ENCODE results near the gene NLE1.
"Not testable (repeated sequence)": the region's sequence is repeated elsewhere in the genome, so short reads cannot be mapped to it uniquely, and the experiment has no call there.

Gene NLE1

DNA sequence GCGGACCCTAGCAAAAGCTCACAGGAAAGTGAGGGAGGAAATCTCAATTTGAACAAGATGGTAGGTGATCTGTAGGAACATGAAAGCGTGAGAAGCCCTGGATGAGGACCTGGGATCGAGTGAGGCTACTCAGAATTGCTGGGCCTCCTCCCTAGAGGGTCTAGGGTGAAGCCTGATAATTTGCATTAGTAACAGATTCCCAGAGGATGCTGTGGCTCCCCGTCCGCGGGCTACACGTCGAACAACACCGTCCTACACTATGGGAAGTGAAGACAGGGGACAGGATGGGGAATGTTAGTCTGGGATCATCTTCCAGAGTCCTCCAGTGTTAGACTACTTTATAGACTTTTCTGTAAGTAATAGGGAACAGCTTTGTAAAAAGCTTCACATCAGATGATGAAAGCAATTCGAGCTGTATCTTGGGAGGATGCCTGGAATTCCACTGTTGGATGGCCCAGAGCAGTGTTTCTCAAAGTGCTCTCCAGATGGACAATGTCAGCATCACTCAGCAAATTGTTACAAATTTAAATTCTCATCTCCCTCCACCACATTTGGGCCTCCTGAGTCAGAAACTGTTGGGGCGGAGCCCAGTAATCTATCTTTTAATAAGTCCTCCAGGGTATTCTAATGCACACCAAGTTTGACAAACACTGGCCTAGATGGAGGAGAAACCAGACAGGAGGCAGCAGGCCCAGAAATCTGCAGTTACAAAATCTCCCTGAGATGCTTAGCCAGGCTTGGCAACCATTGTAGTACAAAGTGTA, 14.2 kb downstream of the NLE1 start:
- no peak for DNase-seq

DNA sequence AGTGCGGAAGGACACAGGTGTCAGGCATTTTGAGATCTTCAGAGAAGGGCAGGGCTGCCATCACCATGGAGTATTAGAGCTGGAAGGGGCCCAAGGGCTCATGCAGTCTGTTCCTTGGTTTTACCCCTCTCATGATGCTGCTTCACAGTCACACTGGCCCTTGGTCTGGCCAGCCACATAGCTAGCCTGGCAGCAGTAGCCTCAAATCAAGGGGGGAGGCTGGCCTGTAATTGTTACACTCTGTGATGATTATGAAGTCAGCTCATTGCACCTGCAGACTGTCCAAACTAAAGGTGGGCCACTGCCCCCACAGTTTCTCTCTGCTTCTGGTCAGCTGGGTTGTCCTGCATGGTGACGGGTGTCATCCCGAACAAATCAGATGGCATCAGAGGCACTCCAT, 20.8 kb downstream of the NLE1 start, which contains the start of gene FNDC8:
Gene FNDC8 (plus strand): TSS at position 301 of the 400 bp plus-strand sequence. CDS start 79 bp downstream, at position 380.
- DNase-seq, result no peak

DNA sequence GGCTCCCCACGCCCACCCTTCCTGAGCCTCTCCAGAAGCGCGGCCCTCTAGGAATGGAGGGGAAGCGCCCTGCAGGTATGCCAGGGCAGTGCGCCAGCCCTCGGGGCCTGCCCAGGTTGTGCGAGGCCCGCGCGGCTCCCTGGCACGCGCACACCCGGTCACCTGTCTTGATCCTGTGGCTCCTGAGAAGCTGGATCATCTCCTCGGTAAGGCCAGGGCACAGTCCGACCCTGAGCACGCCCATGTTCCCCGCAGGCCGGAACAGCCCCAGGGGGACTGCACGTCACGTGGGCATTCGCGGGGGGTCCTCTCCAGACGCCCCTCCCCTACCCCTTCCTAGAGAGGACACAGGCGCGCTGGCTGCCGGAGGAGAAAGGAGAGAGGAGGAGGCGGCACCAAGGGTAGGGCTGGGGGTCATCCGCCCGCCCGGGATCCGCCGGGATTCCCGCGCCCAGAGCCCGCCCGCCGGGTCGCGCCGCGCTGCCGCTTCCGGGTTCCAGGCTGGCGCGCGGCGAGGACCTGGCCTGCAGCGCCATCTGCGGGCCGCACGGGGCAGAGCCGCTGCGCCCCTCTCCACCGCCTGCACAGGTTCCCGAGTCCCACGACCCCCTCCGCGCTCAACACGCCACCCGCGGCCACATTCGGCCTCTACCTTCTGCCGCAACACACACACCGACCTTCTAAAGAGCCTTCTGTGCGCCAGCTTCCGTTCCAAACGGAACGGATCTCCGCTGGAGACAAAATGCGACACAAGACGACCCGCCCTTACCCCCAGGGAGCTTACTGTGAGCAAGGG, 22.5 kb downstream of the NLE1 start, which contains the start of gene RAD51D:
Gene RAD51D (minus strand): TSS at position 491 of the 796 bp plus-strand sequence. CDS start 247 bp downstream, at position 244.
- peak; percentile 92 for DNase-seq

DNA sequence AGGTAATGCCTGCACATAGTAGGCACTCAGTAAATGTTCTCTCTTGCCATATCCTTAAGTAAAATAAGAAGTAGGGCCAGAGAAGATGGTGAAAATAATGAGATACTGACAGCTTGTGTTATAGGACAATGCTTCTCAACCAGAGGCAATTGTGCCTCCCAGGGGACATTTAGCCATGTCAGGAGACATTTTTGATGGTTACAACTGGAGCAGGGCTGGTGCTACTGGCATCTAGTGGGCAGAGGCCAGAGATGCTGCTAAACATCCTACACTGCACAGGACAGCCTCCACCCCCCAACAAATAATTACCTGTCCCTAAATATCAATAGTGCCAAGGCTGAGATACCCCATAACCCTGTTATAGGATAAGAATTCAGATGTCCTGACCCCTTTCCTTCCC, 24.1 kb downstream of the NLE1 start:
- no peak for DNase-seq

DNA sequence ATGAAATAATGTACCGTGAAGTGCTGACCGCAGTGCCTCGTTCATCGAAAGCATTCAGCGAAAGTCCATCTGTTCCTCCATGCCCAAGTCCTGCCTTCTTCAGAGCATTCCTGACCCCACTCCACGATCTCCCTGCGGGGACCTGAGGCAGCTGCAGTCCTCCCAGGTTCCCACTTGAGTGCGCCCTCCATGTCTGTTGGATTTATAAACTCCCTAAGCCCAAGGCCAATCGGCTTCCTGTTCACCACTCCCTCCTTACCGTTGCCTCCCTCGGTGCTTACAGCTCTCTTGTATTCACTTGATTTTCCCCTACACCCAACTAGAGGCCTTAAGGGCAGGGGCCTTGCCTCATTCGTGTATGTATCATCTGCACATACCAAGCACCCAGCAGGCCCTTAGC, 25.3 kb downstream of the NLE1 start:
- DNase-seq, result no peak

DNA sequence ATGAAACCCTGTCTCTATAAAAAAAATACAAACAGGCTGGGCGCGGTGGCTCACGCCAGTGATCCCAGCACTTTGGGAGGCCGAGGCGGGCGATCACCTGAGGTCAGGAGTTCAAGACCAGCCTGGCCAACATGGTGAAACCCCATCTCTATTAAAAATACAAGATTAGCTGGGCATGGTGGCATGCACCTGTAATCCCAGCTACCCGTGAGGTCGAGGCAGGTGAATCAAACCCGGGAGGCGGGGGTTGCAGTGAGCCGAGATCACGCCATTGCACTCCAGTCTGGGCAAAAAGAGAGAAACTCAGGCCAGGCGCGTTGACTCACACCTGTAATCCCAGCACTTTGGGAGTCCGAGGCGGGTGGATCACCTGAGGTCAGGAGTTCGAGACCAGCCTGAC, 31.3 kb downstream of the NLE1 start:
- DNase-seq, result not testable (repeated sequence)

DNA sequence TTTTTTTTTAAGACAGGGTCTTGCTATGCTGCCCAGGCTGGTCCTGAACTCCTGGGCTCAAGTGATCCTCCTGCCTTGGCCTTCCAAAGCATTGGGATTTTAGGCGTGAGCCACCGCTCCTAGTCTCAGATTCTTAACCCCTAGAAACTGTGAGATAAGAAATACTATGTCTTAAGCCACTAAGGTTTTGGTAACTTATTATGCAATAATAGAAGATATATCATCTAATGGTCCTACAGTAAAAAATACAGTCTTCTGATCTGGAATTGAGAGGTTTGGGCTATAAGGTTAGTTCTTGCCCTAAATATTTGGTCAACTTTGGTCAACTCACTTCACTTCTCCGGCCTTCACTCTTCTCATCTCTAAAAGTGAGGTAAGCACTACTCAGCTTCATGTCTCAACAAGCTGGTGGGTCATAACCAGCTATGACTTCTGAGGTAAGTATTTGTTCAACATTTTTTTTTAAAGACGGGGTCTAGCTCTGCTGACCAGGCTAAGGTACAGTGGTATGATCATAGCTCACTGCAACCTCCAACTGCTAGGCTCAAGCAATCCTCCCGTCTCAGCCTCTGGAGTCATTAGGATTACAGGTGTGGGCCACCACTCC, 37.2 kb downstream of the NLE1 start:
- no peak for DNase-seq

DNA sequence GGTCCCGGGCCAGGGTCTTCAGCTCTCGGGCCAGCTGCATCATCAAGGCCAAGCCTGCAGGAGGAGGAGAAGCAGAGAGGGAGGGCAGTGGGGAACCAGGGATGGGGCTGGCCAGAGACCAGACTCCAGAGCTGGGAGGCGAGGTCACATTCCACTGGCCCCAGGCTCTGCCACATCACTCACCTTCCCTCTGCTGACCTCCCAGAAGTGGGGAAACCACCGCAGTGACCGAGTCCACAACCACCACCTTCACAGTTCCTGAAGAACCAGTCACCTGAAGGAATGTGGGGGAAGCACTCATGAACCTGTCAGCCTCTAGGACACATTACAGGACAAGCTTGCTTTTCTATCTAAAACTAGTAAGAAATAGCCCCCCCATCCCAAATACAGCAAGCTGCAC, 38.8 kb downstream of the NLE1 start:
- no peak for DNase-seq

DNA sequence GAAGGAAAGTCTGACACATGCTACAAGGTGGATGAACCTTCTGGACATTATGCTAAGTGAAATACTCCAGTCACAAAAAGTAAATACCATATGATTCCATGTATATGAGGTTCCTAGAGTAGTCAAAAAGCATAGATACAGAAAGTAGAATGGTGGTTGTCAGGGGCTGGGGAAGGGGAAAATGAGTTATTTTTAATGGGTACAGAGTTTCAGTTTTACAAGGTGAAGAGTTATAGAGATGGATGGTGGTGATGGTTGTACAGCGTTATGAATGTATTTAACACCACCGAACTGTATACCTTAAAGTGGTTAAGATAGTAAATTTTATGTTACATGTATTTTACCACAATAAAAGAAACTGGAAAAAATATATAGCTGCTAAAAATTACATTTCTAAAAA, 40.4 kb downstream of the NLE1 start:
- DNase-seq, result no peak

DNA sequence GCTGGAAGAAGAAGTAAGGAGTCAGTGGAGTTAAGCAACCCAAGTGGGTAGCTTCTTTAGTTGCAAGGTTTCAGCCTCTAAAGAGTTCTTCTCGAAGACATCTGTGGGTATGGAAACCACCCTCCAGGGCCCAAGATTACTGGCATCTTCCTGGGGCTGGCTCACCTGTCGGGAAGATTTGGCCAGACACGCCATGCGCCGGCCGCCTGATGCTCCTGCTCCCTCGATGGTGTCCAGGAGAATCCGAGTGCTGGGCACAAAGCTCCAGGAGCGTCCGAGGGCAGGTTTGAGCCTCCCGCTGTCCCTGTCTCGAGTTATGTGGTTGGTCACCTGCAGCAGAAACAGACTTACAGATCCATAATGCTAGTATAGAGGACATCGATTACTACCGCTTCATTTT, 41.1 kb downstream of the NLE1 start:
- no peak for DNase-seq

DNA sequence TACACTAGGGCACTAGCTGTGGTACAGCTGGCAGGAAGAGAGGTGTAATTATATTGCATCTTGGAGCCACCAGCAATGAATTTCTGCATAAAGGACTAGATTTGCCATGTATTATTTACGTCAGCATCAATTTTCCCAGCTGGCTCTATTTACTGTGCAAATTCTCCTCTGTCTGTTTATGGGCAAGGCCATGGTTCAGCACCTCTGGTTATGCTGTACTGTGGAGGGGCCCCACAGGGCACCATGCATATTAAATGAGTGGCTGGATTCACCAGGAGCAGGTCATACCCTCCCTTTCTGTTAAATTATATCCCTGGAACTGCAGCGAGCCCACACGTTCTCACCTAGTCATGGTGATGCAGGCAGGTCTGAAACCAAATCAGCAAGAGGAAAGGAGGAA, 42.2 kb downstream of the NLE1 start:
- no peak for DNase-seq

DNA sequence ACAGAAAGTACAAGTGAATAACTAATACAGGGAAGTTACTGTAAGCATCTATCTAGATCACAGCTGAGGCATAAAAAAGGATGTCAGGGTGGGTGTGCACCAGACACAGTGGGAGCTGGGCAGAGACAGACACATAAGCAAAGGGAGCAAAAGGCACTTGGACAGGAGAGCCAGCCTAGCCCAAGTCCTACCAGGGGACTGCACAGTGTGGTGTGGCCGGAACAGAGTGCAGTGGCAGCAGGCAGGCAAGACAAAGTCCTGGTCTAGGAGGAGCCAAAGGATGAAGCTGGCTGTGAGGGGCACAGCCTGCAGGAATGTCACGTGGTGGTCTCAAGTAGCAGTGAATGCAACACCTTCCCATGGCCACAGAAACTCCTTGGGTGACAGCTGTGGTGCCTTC, 44.3 kb downstream of the NLE1 start:
- DNase-seq, result no peak

DNA sequence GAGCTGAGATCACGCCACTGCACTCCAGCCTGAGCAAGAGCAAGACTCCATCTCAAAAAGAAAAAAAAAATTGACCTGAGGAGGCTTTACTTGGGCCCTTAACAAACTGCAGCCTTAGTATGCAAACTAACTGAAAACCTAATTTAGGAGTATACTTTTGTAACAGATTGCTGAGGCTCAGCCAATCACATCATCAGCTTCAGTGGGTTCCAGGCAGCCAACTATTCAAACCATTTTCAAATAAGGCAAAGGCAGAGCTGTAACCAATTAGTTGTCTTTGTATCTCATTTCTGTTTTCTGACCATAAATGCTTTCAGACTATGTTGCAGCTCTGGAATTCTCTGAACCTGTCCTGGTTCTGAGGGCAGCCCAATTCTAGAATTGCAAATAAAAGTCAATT, 46.4 kb downstream of the NLE1 start:
- no peak for DNase-seq

DNA sequence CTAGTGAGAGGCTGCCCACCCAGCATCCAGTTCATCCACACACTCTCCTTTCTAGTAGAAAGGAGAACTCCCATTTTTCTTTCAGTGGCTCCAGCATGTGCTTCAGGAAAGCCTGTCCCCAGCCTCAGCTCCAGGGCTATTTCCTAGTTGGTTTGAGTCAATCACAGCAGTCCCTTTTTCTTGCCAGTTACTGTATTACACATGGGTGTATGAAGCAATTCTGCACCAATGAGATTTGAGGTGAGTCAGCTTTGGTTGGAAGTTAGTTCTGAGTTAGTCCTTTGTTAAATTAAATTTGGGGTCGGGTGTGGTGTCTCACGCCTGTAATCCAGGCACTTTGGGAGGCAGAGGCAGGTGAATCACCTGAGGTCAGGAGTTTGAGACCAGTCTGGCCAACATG, 47.2 kb downstream of the NLE1 start:
- no peak for DNase-seq

DNA sequence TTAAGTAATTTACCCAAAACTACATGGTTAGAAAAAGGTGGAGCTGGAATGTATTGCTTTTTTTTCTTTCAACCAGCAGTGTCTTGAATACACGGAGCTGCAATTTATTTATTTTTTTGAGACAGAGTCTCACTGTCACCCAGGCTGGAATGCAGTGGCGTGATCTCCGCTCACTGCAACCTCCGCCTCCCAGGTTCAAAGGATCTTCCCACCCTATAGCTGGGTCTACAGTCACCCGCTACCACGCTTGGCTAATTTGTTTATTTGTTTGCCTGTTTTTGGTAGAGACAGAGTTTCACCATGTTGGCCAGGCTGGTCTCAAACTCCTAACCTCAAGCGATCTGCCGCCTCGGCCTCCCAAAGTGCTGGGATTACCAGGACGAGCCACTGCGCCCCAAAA, 51.4 kb downstream of the NLE1 start:
- not testable (repeated sequence) for DNase-seq

DNA sequence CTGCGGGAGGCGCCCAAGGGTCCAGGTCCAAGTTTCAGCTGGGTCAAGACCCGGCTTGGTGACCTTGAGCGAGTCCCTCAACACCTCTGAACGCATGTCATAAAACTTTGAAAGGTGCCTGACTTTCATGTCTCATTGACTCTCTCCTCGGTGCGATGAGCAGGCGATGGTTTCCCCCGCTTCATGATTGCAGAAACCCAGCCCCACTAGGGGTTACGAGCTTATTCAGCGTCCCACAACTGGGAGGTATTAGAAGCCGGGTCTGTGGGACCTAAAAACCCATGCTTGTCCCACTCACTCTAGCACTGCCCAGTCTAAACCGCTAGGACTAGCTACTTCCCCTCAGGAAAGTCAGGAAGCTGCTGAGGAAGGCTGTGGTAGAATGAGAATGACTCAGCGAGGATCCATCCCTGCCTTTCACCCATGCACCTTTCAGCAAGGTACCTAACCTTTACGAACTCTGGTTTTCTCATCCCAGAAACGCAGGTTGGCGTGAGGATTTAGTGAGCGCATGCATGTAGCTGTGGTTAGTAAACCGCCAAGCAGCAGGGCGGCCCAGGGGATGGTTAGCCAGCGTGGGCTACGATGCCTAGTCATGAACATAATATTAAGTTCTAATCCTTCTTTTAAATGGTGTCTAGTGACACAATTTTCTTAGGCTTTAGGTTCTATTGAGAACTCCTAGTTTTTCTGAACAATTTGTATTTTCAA, 52.4 kb downstream of the NLE1 start:
- no peak for DNase-seq

DNA sequence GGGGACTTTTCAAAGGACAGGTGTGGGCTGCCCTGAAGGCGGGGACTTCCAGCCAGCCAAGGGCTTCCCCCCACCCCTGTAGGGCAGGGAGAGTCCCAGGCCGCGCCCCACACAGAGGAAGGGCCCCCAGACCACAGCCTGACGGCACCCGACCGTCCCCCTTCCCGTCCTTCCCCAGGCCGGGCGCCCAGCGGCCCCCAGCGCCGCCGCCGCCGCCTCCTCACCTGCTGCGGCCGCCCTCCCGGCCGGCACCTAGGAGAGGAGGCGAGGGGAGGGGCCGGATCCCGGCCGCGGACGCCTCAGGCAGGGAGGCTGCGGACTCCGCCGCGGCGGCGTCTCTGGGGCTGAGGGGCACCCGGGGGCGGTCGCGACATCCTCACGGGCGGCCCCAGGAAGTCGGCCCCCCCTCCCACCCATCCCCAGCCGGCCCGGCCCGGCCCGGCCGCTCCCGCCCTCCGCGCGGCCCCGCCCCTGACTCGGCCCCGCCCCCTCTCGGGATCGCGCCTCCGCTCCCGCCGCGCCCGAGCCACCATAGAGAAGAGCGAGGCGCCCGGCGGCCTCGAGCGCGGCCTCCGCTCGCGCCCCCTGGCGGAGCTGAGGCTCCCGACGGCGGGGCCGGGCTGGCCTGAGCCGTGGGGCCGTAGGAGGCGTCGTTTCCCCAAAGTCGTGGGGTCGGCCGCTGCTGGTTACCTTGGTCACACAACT, 53.1 kb downstream of the NLE1 start:
- peak; percentile 96 for DNase-seq

DNA sequence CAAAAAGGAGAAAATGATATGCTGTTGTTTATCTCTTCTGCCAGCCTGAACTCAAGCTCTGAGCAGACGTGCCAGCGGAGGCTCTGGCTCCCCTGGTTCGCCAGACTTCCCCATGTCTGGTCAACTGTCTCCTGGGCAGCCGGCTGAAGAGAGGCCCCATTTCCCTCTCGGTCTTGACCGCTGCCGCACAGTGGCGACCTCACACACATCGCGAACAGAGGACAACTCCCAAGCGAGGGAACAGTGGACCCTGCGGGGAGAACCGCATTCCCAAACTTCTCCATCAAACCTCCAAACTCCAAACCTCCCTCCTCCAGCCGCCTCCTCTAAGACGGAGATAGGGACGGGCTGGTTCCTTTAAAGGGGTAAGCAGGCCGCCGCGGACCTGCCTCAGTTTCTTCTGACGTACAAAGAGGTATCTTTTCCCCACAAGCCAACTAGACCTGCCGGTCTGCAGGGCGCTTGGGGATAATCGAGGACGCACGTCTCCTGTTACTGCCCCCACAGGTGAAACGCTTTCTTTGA, 53.7 kb downstream of the NLE1 start:
- DNase-seq, result no peak

DNA sequence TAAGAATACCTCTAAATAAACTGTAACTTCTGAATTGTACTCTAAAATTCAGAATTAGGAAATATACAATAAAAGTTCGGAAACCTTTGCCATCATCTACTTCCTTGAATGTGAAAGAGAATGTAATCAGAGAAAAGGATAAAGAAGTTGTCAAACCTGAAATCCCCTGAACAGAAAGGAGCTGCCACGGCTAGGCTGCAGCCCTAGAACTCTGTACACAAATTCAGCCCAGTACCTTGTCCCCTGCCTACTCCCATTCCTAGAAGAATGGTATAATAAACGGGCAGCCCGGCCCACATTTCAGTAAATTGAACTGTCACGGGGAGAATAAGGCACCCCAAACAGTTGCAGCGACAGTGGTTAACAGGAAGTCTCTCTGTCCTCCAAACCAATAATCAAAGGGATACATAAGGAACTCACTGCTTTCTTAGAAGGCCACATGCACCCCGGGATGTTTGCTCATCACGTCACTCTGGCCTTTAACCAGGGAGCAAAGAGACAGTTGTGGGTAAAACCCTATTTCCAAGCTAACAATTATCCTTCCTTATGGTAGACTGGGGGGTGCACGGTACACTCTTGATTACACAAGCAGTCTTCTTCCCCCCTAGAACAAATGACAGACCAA, 54.3 kb downstream of the NLE1 start:
- DNase-seq, result peak; percentile 67

DNA sequence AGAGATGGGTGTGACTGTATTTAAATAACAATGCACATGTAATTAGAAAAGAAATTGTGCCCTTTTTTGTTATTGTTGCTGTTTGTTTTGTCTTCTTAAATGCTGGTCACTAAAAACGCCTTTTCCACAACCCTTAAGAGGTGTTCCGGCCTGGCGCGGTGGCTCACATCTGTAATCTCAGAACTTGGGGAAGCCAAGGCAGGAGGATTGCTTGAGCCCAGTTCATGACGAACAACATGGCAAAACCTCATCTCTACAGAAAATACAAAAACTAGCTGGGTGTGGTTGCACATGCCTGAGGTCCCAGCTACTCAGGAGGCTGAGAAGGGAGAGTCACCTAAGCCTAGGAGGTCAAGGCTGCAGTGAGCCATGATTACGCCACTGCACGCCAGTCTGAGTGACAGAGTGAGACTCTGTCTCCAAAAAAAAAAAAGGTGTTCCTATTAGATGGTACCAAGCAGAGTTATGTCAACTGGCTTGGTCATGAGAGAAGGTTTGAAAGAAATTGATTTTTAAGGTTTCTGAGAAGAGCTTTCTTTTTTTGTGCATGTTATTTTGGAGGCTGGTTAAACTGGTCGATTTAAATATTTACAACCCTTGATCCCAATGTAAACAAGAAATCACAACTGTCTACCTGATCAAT, 55.1 kb downstream of the NLE1 start:
- DNase-seq, result no peak

DNA sequence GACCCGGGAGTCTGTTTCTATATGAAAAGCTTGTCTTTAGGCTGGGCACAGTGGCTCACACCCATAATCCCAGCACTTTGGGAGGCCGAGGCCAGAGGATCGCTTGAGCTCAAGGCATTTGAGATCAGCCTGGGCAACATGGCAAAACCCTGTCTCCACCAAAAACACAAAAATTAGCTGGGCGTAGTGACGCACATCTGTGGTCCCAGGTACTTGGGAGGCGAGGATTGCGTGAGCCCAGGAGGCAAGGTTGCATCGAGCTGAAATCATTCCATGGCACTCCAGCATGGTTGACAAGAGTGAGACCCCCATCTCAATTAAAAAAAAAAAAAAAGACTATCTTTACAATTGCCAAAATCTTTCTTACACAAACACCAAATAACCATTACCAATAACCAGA, 55.9 kb downstream of the NLE1 start:
- no peak for DNase-seq

All from activated CD8-positive, alpha-beta memory T cell treated with anti-CD3 and anti-CD28 coated beads for 24 hours (primary cell).